H1 (cell line): Measurements from ENCODE around the gene ARHGEF12. TPM values are rescaled to one million over a fixed set of nuclear protein-coding genes. Genes with fewer than 3 reads are reported as not detected.

Source experiments
- CTCF ChIA-PET: fragments of 300-600 bp; sonication (Branson Sonifier 250); formaldehyde crosslinking; loops from one replicate; lab custom pipeline; 2021; ENCODE audit not compliant: partially characterized antibody; lab: Charles Lee
- POLR2A ChIA-PET: fragments of 300-600 bp; sonication (Branson Sonifier 250); formaldehyde crosslinking; loops from one replicate; lab custom pipeline; 2021; ENCODE audit warnings: inconsistent platforms; ENCODE audit not compliant: partially characterized antibody; lab: Charles Lee
- DNase-seq, 2 experiments: peaks; one replicate each; pipeline versions ENCODE4 v3.0.0 to v3.0.0-alpha.2; 2010 to 2022; ENCODE audit warnings: low spot score in 2 of 2, low read depth in 1 of 2, mixed read lengths in 1 of 2
- FAIRE-seq: peaks from 2 replicates; lab custom pipeline; 2011; peaks lifted over from hg19 to GRCh38; lab: Jason Lieb, UNC
- H2AFZ ChIP-seq: 2 replicates; pipeline ENCODE4 v1.8.1; 2012; ENCODE audit warnings: low read length, inconsistent platforms
- H2AK5ac ChIP-seq: 2 replicates; pipeline ENCODE4 v1.6.1; 2013; ENCODE audit warnings: low read depth, low read length
- H2BK120ac ChIP-seq: replicated peaks from 2 replicates; pipeline ENCODE3; 2013; ENCODE audit warnings: low read depth, low read length, inconsistent platforms
- H2BK12ac ChIP-seq: 2 replicates; pipeline ENCODE4 v1.6.1; 2013; ENCODE audit warnings: low read depth, low read length
- H2BK15ac ChIP-seq: 2 replicates; pipeline ENCODE4 v1.6.1; 2013; ENCODE audit warnings: low read length
- H2BK20ac ChIP-seq: 2 replicates; pipeline ENCODE4 v1.6.1; 2013; ENCODE audit warnings: low read length
- H2BK5ac ChIP-seq: 2 replicates; pipeline ENCODE4 v1.6.1; 2013; ENCODE audit warnings: low read depth, low read length
- H3K14ac ChIP-seq: 2 replicates; pipeline ENCODE4 v1.6.1; 2013; ENCODE audit warnings: inconsistent platforms; ENCODE audit not compliant: insufficient read length
- H3K18ac ChIP-seq: 2 replicates; pipeline ENCODE4 v1.6.1; 2013; ENCODE audit warnings: low read length; ENCODE audit errors: extremely low read depth
- H3K23ac ChIP-seq: 2 replicates; pipeline ENCODE4 v1.6.1; 2013; ENCODE audit warnings: inconsistent platforms; ENCODE audit not compliant: insufficient read length
- H3K23me2 ChIP-seq: 2 replicates; pipeline ENCODE4 v1.6.1; 2013; ENCODE audit warnings: low read depth, low read length
- H3K27ac ChIP-seq: 2 replicates; pipeline ENCODE4 v1.6.1; 2011; ENCODE audit warnings: low read depth, low read length, inconsistent platforms
- H3K27me3 ChIP-seq, 4 experiments: replicated peaks in 1 of 4; 1 replicate in 1 of 4; 2 replicates in 3 of 4; pipeline versions ENCODE4 v1.6.1 to v1.8.1; 2011 to 2013; ENCODE audit warnings: low read length in 3 of 4, mild to moderate bottlenecking in 3 of 4, inconsistent platforms in 2 of 4, mixed read lengths in 2 of 4, moderate library complexity in 1 of 4; ENCODE audit not compliant: control insufficient read depth in 3 of 4, insufficient read depth in 3 of 4; ENCODE audit errors: extremely low read depth in 1 of 4
- H3K36me3 ChIP-seq, 4 experiments: 2 replicates each; pipeline versions ENCODE4 v1.6.1 to v1.8.1; 2011 to 2013; ENCODE audit warnings: mild to moderate bottlenecking in 4 of 4, low read length in 3 of 4, moderate library complexity in 2 of 4, control low read depth in 1 of 4, inconsistent platforms in 1 of 4; ENCODE audit not compliant: insufficient read depth in 4 of 4, control insufficient read depth in 2 of 4
- H3K4ac ChIP-seq: replicated peaks from 2 replicates; pipeline ENCODE3; 2013; ENCODE audit warnings: low read length, low read depth, mixed read lengths, inconsistent platforms; ENCODE audit not compliant: insufficient read length
- H3K4me1 ChIP-seq, 4 experiments: replicated peaks in 1 of 4; 1 replicate in 1 of 4; 2 replicates in 3 of 4; pipeline versions ENCODE4 v1.6.1 to v1.8.1; 2011 to 2013; ENCODE audit warnings: low read length in 3 of 4, inconsistent platforms in 2 of 4, mixed read lengths in 1 of 4; ENCODE audit not compliant: insufficient read depth in 4 of 4, control insufficient read depth in 3 of 4
- H3K4me2 ChIP-seq, 2 experiments: 2 replicates each; pipeline versions ENCODE4 v1.6.1 to v1.8.1; 2011 to 2013; ENCODE audit warnings: low read depth in 2 of 2, low read length in 2 of 2, control low read depth in 1 of 2, inconsistent platforms in 1 of 2, mild to moderate bottlenecking in 1 of 2; ENCODE audit not compliant: insufficient read depth in 1 of 2
- H3K4me3 ChIP-seq, 4 experiments: fragments of 200-600, 300-600 bp in 1 of 4; sonication (generic), shearing (Covaris generic), sonication (Bioruptor Twin) in 1 of 4; 2 replicates each; pipeline versions ENCODE4 v1.5.1 to v1.8.1; 2011 to 2016; ENCODE audit warnings: low read length in 4 of 4, low read depth in 3 of 4, control low read depth in 2 of 4, inconsistent platforms in 2 of 4, mild to moderate bottlenecking in 2 of 4, mixed read lengths in 1 of 4, moderate library complexity in 1 of 4; ENCODE audit not compliant: insufficient read depth in 2 of 4; ENCODE audit errors: extremely low read depth in 1 of 4
- H3K56ac ChIP-seq: replicated peaks from 2 replicates; pipeline ENCODE3; 2013; ENCODE audit warnings: low read depth, mild to moderate bottlenecking, mixed read lengths, low read length, inconsistent platforms; ENCODE audit not compliant: insufficient read length
- H3K79me1 ChIP-seq: 2 replicates; pipeline ENCODE4 v1.6.1; 2013; ENCODE audit warnings: low read depth, low read length, control low read depth
- H3K79me2 ChIP-seq, 2 experiments: 2 replicates each; pipeline versions ENCODE4 v1.6.1 to v1.8.1; 2012 to 2013; ENCODE audit warnings: low read length in 2 of 2, mild to moderate bottlenecking in 2 of 2, inconsistent platforms in 1 of 2; ENCODE audit not compliant: insufficient read depth in 2 of 2, control insufficient read depth in 1 of 2
- H3K9ac ChIP-seq, 4 experiments: replicated peaks in 1 of 4; 1 replicate in 1 of 4; 2 replicates in 3 of 4; pipeline versions ENCODE4 v1.6.1 to v1.8.1; 2011 to 2013; ENCODE audit warnings: low read depth in 3 of 4, low read length in 3 of 4, control low read depth in 2 of 4, mild to moderate bottlenecking in 2 of 4, moderate library complexity in 2 of 4, inconsistent platforms in 1 of 4; ENCODE audit errors: extremely low read depth in 1 of 4
- H3K9me3 ChIP-seq, 2 experiments: 2 replicates each; pipeline versions ENCODE4 v1.6.1 to v1.8.1; 2012 to 2013; ENCODE audit warnings: mild to moderate bottlenecking in 2 of 2, moderate library complexity in 2 of 2, control low read depth in 1 of 2, inconsistent platforms in 1 of 2, low read depth in 1 of 2, low read length in 1 of 2, mixed read lengths in 1 of 2; ENCODE audit not compliant: insufficient read depth in 2 of 2
- H4K20me1 ChIP-seq, 2 experiments: replicated peaks in 1 of 2; 2 replicates each; pipeline versions ENCODE3 to v1.8.1; 2011 to 2013; ENCODE audit warnings: inconsistent platforms in 2 of 2, low read length in 2 of 2, mild to moderate bottlenecking in 1 of 2; ENCODE audit not compliant: insufficient read depth in 2 of 2, control insufficient read depth in 1 of 2
- H4K5ac ChIP-seq: 2 replicates; pipeline ENCODE4 v1.6.1; 2013; ENCODE audit warnings: low read length, low read depth, mixed read lengths, inconsistent platforms; ENCODE audit not compliant: insufficient read length
- H4K8ac ChIP-seq: 2 replicates; pipeline ENCODE4 v1.8.0; 2013; ENCODE audit warnings: mild to moderate bottlenecking, moderate library complexity, low read length, inconsistent platforms; ENCODE audit not compliant: insufficient read depth; ENCODE audit errors: extremely low read depth
- H4K91ac ChIP-seq: replicated peaks from 2 replicates; pipeline ENCODE3; 2013; ENCODE audit warnings: low read length, mixed read lengths, inconsistent platforms; ENCODE audit not compliant: insufficient read length
- BCL11A ChIP-seq, 2 experiments: IDR thresholded peaks; one replicate each; pipeline ENCODE4 v1.6.1; 2011; ENCODE audit warnings: low read depth in 2 of 2, low read length in 2 of 2, mild to moderate bottlenecking in 2 of 2
- CHD2 ChIP-seq: IDR thresholded peaks from 2 replicates; pipeline ENCODE4 v1.6.1; 2012; ENCODE audit warnings: low read length, improper control_type of control experiment
- CREB1 ChIP-seq: IDR thresholded peaks from 2 replicates; pipeline ENCODE4 v1.6.1; 2012; ENCODE audit warnings: inconsistent platforms
- EP300 ChIP-seq, 2 experiments: IDR thresholded peaks; 1 replicate in 1 of 2; 2 replicates in 1 of 2; pipeline ENCODE4 v1.6.1; 2011 to 2012; ENCODE audit warnings: low read depth in 2 of 2, low read length in 2 of 2, mild to moderate bottlenecking in 2 of 2, borderline replicate concordance in 1 of 2, inconsistent platforms in 1 of 2, moderate library complexity in 1 of 2
- FOSL1 ChIP-seq: IDR thresholded peaks from 2 replicates; pipeline ENCODE4 v1.6.1; 2011; ENCODE audit warnings: mild to moderate bottlenecking, low read depth, low read length, moderate library complexity; ENCODE audit not compliant: insufficient read depth
- KDM1A ChIP-seq: fragments of 200-600, 300-600 bp; sonication (generic); IDR thresholded peaks from 2 replicates; pipeline ENCODE4 v1.7.1; 2016; ENCODE audit warnings: mild to moderate bottlenecking, low read length, borderline replicate concordance
- RAD21 ChIP-seq, 2 experiments: IDR thresholded peaks in 1 of 2; conservative IDR thresholded peaks in 1 of 2; 2 replicates each; pipeline ENCODE4 v1.6.1; 2011; ENCODE audit warnings: low read depth in 2 of 2, low read length in 2 of 2, improper control_type of control experiment in 1 of 2, inconsistent platforms in 1 of 2, mild to moderate bottlenecking in 1 of 2, moderate library complexity in 1 of 2
- SAP30 ChIP-seq: fragments of 300-600 bp; sonication (generic); IDR thresholded peaks from 2 replicates; pipeline ENCODE4 v1.7.1; 2012; ENCODE audit warnings: low read length, moderate library complexity, mild to moderate bottlenecking, inconsistent platforms; ENCODE audit not compliant: insufficient read depth, insufficient replicate concordance
- SP2 ChIP-seq: IDR thresholded peaks from 2 replicates; pipeline ENCODE4 v1.6.1; 2012; ENCODE audit warnings: mild to moderate bottlenecking, low read length, inconsistent platforms
- ZNF274 ChIP-seq: IDR thresholded peaks from 2 replicates; pipeline ENCODE4 v1.7.0; 2012; ENCODE audit warnings: low read length, borderline replicate concordance; ENCODE audit errors: extremely low read depth
- whole genome bisulfite sequencing, 2 experiments: shearing (Covaris generic) in 1 of 2; methylation state at CpG; one replicate each; pipeline versions ENCODE4 v1.1.6 to v1.1.7; 2013 to 2015; ENCODE audit warnings: low lambda C conversion rate in 2 of 2, mixed read lengths in 2 of 2, inconsistent platforms in 1 of 2, low coverage in 1 of 2, missing lambda C conversion rate in 1 of 2; ENCODE audit not compliant: insufficient replicate concordance in 2 of 2, insufficient coverage in 1 of 2, insufficient read length in 1 of 2; ENCODE audit errors: extremely low coverage in 1 of 2, missing lambda C conversion rate in 1 of 2; 5-methylcytosine and 5-hydroxymethylcytosine counted together
- polyA plus RNA-seq, 7 experiments: library from polyadenylated mRNA; depleted of rRNA in 3 of 7; stranded (reverse) in 5 of 7; unstranded in 2 of 7; fragments of >200 nt in 5 of 7; fragments of 200-250 nt in 2 of 7; gene quantifications; 1 replicate in 5 of 7; 2 replicates in 1 of 7; 4 replicates in 1 of 7; pipeline versions ENCODE4 v1.2.1 to v1.2.3, GENCODE V29; 2011 to 2013; ENCODE audit warnings: missing spikeins in 2 of 7, mixed read lengths in 2 of 7
- total RNA-seq: library from RNA; stranded (reverse); fragmentation: NEBNext Ultra II Directional; extraction: Animal tissue kit (Norgen Biotek cat#: 25700); gene quantifications from 2 replicates; pipeline ENCODE4 v1.2.1, GENCODE V29; 2021
- TF ChIP-seq, protein P1 (sequence below): IDR thresholded peaks from 2 replicates; pipeline ENCODE4 v1.6.1; 2012; ENCODE audit warnings: inconsistent platforms

ARHGEF12 gene
- total and polyA plus RNA-seq, 2 of the 8 experiments (the other 6 are each of a cell fraction or from before 2014, with no cell fraction given): 5.1 to 33.7 TPM

DNA sequence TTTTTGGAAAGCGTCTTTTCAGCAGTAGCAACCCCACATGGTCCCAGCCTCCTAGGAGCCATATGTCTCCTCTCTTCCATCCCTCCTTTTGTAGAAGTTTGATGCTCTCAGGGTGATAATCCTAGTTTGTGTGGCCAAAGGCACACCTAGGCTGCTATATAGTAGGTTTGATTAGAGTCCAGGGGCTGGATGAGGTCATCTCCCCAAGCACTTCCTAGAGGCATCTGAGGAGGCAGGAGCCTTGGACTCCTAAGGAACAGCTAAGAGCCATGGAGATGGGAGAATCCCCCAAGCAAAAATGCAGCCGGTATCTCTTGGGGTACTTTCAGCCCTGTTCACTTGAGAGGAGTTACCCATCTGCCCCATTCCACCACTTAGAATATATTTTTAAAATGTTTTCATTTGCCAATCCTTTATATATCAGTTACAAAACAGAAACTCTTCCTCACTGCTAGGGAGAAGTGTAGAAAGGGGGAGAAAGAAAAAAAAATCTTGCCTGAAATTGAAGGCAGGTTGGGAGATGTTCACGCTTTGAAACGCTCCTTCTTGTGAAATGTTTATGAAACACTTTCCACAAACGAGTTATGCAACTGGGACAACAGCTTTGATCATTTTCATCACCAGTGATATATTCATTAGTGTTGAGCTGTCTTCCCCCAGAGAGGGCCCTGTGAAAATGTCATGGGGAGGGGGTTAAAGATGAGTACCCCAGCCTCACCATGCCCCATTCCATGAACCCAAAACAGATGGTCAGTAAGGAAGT lies 43.0 kb upstream of the ARHGEF12 start:
- Histone ChIP-seq H3K27me3 (peaks cover 0 to 2% (median 0%) of the 10 kb centered on the region in 4 experiments; a peak in 3 of 7 replicates), H2BK20ac (no peak overlapping the region), H3K14ac (no peak overlapping the region), H3K4ac (no peak overlapping the region), H3K4me2 (no peak overlapping the region), H3K4me1 (peaks cover 0 to 4% (median 2%) of the 10 kb centered on the region in 4 experiments; a peak in 3 of 7 replicates), H3K56ac (no peak overlapping the region), H3K4me3 (no peak overlapping the region), H4K91ac (no peak overlapping the region), H3K79me1 (no peaks in the 10 kb centered on the region), H2BK120ac (no peak overlapping the region), H2AK5ac (no peak overlapping the region), H3K27ac (no peak overlapping the region), H2BK15ac (no peak overlapping the region), H2BK5ac (no peak overlapping the region), H4K8ac (no peak overlapping the region), H4K20me1 (no peaks in the 10 kb centered on the region), H3K18ac (no peak overlapping the region), H3K36me3 (no peaks in the 10 kb centered on the region), H2AFZ (no peak overlapping the region), H2BK12ac (no peak overlapping the region), H3K23me2 (no peaks in the 10 kb centered on the region), H4K5ac (no peak overlapping the region), H3K23ac (no peak overlapping the region), H3K9me3 (no peaks in the 10 kb centered on the region), H3K9ac (no peak overlapping the region), H3K79me2 (no peaks in the 10 kb centered on the region)
- no peak for FAIRE-seq
- CTCF ChIA-PET: interaction anchor here (1.0 to 31.5 kb wide), 4 partner anchors 8 to 51 kb away, joined by 3 to 1412 read pairs (median 46); partner anchors contain the start of gene POU2F3
- POLR2A ChIA-PET: interaction anchor here (2.3 kb wide), 1 partner anchor 57 kb away, joined by 8 read pairs; no protein-coding TSS in a partner anchor
- DNase-seq: no peak
- 89% methylated on average over 5 of the region's 5 CpGs; no CpG with 5 or more reads in 1 of the 2 experiments for WGBS, 2 experiments
- TF ChIP-seq ZNF274 (no peak), EP300 (IDR thresholded peaks at IDR 0.05; ENCODE audit: borderline replicate concordance in 1 of 2, low read depth in 2 of 2, low read length in 2 of 2) (no peak), KDM1A (no peak), FOSL1 (no peak), SAP30 (no peak), CREB1 (no peak), SP2 (no peak), BCL11A (IDR thresholded peaks at IDR 0.05; ENCODE audit: low read depth in 2 of 2, low read length in 2 of 2) (no peak), CHD2 (no peak), RAD21 (IDR thresholded peaks at IDR 0.05 in 1 of 2, conservative IDR thresholded peaks at IDR 0.05 in 1 of 2; ENCODE audit: low read depth in 2 of 2, low read length in 2 of 2) (no peak)
- TF ChIP-seq, protein P1, sequence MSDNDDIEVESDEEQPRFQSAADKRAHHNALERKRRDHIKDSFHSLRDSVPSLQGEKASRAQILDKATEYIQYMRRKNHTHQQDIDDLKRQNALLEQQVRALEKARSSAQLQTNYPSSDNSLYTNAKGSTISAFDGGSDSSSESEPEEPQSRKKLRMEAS: no peak
